HTERT RPE-1 (cell line): ENCODE results near the gene CPA4.

Experiments
- in situ Hi-C: fragments of 300-500 bp; cut with MboI; formaldehyde crosslinking; loops from 4 replicates; pipeline ENCODE4 v1.14.3; 2020; ENCODE audit warnings: low sequenced_read_pairs

Gene CPA4

GRCh38 chr7:130363026-130363847 is 70.3 kb downstream of the CPA4 start:
- in situ Hi-C loops = no loop called here

DNA sequence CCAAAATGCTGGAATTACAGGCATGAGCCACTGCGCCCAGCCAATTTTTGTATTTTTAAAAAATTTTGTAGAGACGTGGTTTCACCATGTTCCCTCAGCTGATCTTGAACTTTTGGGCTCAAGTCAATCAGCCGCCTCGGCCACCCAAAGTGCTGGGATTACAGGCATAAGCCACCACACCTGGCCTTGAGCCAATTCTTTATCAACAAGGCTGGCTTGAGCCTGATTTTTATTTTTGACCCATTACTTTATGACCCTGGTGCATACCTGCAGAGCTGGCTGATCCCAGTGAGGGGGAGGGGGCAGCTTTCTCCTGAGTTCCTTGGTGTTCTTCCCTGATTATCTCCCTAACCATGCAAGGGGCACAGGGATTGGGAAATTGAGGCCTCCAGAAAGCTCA is 71.5 kb downstream of the CPA4 start:
- in situ Hi-C loops = no loop called here

GRCh38 chr7:130365088-130365487 is 72.1 kb downstream of the CPA4 start:
- in situ Hi-C loops = no loop called here

DNA sequence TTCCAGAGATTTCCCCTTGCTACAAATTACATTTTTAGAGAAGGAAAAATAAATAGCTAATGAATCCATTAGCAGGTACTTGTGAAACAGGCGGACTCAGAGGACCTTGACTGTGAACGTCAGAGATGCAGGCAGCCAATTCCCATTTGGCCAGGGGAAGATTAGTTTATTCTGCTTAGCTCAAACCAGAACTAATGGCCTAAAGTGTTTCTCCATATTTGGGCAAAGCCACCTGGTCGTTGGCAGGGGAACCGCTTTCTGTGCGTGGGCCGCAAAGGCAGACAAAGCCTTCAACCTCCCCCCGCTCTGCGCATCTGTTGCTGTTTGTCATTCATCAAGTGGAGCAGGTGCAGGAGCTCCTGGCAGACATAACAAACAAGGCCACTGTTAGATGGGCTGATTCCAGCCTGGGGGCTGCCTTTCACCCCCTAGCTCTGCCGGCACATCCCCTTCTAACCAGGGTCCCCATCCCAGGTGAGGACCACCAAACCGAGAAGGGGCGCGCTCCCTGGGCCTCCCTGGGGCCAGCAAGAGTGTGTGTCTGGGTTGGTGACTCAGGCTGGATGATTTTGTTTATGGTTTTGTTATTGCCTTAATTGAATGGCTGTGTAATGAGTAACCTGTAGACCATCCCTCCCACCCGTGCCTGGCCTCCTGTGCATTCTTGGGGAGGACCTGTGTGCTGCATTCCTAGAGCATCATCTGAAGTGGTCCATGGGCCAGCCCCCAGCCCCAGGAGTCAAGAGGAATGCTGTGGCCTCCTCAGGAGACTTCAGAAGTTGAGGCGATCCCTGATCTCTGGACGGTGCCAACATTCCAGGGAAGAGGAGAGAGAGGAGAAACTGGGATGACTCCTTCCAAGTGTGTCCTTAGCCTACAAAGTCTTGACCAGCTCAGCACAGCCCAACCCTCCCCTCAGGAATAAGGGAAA is 72.8 kb downstream of the CPA4 start:
- in situ Hi-C loops = no loop called here

DNA sequence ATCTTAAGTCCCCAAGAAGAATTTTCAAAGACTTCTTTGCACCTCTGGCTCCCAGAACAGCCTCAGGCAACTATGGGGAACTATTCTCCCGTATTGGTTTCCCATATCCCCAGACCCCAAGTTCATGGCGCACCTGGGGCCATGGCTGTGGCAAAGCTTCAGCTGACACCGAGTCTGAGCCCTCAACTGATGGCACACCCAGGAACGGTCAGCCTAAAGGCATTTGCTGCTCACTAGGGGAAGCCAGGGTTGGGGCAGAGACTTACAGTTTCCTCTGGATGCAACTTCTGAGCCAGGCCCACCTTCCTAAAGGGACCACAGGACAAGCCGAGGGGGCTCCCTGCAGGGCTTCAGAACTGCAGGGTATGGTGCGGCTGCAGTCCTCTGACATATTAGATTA is 73.6 kb downstream of the CPA4 start:
- in situ Hi-C loops = no loop called here

- in situ Hi-C loops = no loop called here
Observed at GRCh38 chr7:130367088-130367755, 74.3 kb downstream of the CPA4 start.

DNA sequence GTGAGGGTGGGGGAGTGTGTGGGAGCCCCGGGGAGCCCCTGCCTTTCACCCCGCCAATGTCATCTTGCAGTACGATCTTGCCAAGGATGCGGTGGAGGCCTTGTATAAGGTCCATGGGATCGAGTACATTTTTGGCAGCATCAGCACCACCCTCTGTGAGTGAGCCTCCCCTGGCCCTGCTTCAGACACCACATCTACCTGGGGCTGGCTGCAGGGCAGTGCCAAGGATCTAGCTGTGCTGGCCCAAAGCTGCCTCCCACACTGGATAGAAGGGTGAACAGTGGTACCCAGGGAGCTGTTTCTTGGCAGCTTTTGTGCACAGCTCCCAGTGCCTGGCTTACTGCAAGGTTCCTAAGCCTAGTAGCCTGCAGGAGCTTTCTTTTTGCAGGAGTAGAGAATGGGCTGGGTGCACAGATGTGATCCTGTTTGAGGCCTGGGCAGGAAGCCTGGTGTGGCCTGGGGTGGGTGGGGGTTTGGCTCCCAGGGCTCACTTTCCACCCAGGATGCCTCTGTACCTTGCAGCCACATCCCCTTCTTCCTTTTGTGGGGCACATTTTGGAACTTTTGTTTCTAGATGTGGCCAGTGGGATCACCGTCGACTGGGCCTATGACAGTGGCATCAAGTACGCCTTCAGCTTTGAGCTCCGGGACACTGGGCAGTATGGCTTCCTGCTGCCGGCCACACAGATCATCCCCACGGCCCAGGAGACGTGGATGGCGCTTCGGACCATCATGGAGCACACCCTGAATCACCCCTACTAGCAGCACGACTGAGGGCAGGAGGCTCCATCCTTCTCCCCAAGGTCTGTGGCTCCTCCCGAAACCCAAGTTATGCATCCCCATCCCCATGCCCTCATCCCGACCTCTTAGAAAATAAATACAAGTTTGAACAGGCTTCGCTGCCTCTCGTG is 75.1 kb downstream of the CPA4 start:
- in situ Hi-C loops = no loop called here

- in situ Hi-C loops = no loop called here
Observed at GRCh38 chr7:130369110-130369711, 76.2 kb downstream of the CPA4 start.

DNA sequence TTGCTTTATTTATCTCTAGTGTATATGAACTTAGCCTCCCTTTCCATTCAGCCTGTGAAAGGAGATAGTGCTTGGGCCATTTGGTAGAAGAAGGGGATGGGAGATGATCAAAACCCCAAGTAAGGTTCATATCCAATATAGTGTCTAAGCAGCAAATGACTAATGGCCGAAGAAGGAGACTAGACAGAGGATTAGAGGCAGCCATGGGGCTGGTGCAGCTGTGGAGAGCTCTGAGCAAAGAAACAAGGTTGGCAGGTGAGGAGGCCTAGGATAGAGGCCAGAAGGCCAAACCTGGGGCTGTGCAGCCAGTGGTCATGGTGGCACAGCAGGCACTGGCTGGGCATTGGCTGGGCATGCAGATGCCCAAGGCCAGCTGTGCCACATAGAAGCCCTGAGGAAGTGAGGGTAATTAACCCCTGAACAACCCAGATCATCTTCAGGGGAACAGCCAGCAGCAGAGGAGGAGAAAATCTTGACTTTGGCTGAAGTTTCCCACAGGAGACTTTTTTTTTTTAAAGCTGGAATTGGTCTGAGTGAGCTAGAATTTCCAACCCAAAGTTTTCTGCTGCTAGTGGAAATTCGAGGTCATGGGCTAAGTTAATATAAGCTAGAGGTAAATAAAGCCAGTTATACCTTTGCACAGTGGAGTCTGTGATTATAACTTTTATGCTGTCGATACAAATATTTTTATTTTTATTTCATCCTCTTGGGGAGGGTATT is 77.0 kb downstream of the CPA4 start:
- in situ Hi-C loops = no loop called here

GRCh38 chr7:130371046-130371445 is 78.1 kb downstream of the CPA4 start:
- in situ Hi-C loops = no loop called here

- in situ Hi-C loops = no loop called here
Observed at GRCh38 chr7:130372402-130373165, 79.6 kb downstream of the CPA4 start.
